ENCODE data around the gene RXRA.

DNA sequence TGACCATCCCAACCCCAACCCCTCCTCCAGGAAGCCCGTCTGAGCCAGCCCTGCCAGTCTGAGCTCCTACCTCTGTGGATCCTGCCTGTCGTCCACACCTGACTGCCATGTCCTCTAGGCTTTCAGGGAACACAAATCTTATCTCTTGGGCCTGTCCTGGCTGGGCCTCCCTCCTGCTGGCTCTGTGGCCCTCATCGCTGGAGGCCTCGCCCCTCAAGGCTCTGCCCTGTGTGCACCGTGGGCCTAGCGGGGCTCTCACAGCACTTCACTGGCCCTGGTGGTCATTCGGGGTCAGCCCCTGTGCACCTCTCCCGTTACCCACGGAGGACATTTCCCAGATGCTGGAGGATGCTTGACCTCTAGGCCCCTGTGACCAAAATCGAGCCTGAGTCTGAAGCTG is 133.3 kb downstream of the RXRA start:
- TF ChIP-seq, protein P1, sequence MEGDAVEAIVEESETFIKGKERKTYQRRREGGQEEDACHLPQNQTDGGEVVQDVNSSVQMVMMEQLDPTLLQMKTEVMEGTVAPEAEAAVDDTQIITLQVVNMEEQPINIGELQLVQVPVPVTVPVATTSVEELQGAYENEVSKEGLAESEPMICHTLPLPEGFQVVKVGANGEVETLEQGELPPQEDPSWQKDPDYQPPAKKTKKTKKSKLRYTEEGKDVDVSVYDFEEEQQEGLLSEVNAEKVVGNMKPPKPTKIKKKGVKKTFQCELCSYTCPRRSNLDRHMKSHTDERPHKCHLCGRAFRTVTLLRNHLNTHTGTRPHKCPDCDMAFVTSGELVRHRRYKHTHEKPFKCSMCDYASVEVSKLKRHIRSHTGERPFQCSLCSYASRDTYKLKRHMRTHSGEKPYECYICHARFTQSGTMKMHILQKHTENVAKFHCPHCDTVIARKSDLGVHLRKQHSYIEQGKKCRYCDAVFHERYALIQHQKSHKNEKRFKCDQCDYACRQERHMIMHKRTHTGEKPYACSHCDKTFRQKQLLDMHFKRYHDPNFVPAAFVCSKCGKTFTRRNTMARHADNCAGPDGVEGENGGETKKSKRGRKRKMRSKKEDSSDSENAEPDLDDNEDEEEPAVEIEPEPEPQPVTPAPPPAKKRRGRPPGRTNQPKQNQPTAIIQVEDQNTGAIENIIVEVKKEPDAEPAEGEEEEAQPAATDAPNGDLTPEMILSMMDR (IDR thresholded peaks at IDR 0.05) = no peak
- no peak for TF ChIP-seq POLR2A (IDR thresholded peaks at IDR 0.05)
